ENCODE measurements around the gene STX12. TPM values are rescaled to one million over a fixed set of nuclear protein-coding genes. Genes with fewer than 3 reads are reported as not detected.
"Not testable (repeated sequence)": the region's sequence is repeated elsewhere in the genome, so short reads cannot be mapped to it uniquely, and the experiment has no call there.

Gene STX12
- total RNA-seq, 1 experiment from 2014 or later, result 19.6 TPM

GRCh38 chr1:27849951-27850350 lies 76.9 kb downstream of the STX12 start:
- H3K4me3 ChIP-seq (ENCODE audit: low read depth, low read length), result no peak overlapping the region
- POLR2A ChIA-PET, result no interaction called here
- Mint-ChIP-seq H3K9me3 (ENCODE audit: unreplicated experiment) (no peaks in the 10 kb centered on the region), H3K4me3 (ENCODE audit: unreplicated experiment) (no peak overlapping the region), H3K27me3 (ENCODE audit: insufficient read depth, unreplicated experiment) (no peaks in the 10 kb centered on the region), H3K4me1 (ENCODE audit: low read depth, unreplicated experiment) (no peaks in the 10 kb centered on the region), H3K27ac (ENCODE audit: unreplicated experiment) (no peak overlapping the region), H3K36me3 (ENCODE audit: insufficient read depth, unreplicated experiment) (peaks cover 62% of the 10 kb centered on the region)
- no peak for TF ChIP-seq CTCF (IDR thresholded peaks at IDR 0.05; ENCODE audit: insufficient read depth in 1 of 2, low read depth in 1 of 2, low read length in 1 of 2, severe bottlenecking in 1 of 2, unreplicated experiment in 1 of 2)
- CTCF ChIA-PET, result no interaction called here
- H3K4me1 ChIP-seq, result no peaks in the 10 kb centered on the region
- intact Hi-C loops (cut with micrococcal nuclease; ENCODE audit: unreplicated experiment), result no loop called here
- H3K36me3 ChIP-seq (ENCODE audit: control insufficient read depth, insufficient read depth, low read length), result no peaks in the 10 kb centered on the region
- no peaks in the 10 kb centered on the region for H3K9me3 ChIP-seq
- no peak for DNase-seq
- no peaks in the 10 kb centered on the region for H3K27me3 ChIP-seq (replicated peaks; ENCODE audit: control insufficient read depth, insufficient read depth, low read length)
- no TSS peak for BruUV-seq (replicated peaks)

GRCh38 chr1:27855085-27855484 lies 82.1 kb downstream of the STX12 start:
- H3K9me3 ChIP-seq, result no peaks in the 10 kb centered on the region
- Mint-ChIP-seq H3K27ac (ENCODE audit: unreplicated experiment) (no peak overlapping the region), H3K27me3 (ENCODE audit: insufficient read depth, unreplicated experiment) (no peaks in the 10 kb centered on the region), H3K36me3 (ENCODE audit: insufficient read depth, unreplicated experiment) (peaks cover 19% of the 10 kb centered on the region), H3K4me1 (ENCODE audit: low read depth, unreplicated experiment) (no peaks in the 10 kb centered on the region), H3K4me3 (ENCODE audit: unreplicated experiment) (no peak overlapping the region), H3K9me3 (ENCODE audit: unreplicated experiment) (no peaks in the 10 kb centered on the region)
- ChIA-PET CTCF (no interaction called here), POLR2A (interaction anchor here (0.6 kb wide), 1 partner anchor 38 kb away, joined by 9 read pairs; no protein-coding TSS in a partner anchor)
- no TSS peak for BruUV-seq (replicated peaks)
- H3K36me3 ChIP-seq (ENCODE audit: control insufficient read depth, insufficient read depth, low read length), result no peaks in the 10 kb centered on the region
- intact Hi-C loops (cut with micrococcal nuclease; ENCODE audit: unreplicated experiment), result loop anchor here (5.0 kb wide), 1 partner anchor 107 kb away; no protein-coding TSS in a partner anchor
- no peaks in the 10 kb centered on the region for H3K4me1 ChIP-seq
- no peak for DNase-seq
- no peaks in the 10 kb centered on the region for H3K27me3 ChIP-seq (replicated peaks; ENCODE audit: control insufficient read depth, insufficient read depth, low read length)
- TF ChIP-seq CTCF (IDR thresholded peaks at IDR 0.05; ENCODE audit: insufficient read depth in 1 of 2, low read depth in 1 of 2, low read length in 1 of 2, severe bottlenecking in 1 of 2, unreplicated experiment in 1 of 2), result no peak
- no peak overlapping the region for H3K4me3 ChIP-seq (ENCODE audit: low read depth, low read length)

GRCh38 chr1:27856561-27857343 lies 83.7 kb downstream of the STX12 start:
- H3K4me1 Mint-ChIP-seq (ENCODE audit: low read depth, unreplicated experiment), result no peaks in the 10 kb centered on the region
- BruUV-seq (replicated peaks), result no TSS peak
- no peaks in the 10 kb centered on the region for H3K27me3 ChIP-seq (replicated peaks; ENCODE audit: control insufficient read depth, insufficient read depth, low read length)
- no peaks in the 10 kb centered on the region for H3K27me3 Mint-ChIP-seq (ENCODE audit: insufficient read depth, unreplicated experiment)
- TF ChIP-seq CTCF (IDR thresholded peaks at IDR 0.05; ENCODE audit: insufficient read depth in 1 of 2, low read depth in 1 of 2, low read length in 1 of 2, severe bottlenecking in 1 of 2, unreplicated experiment in 1 of 2), result no peak
- no peaks in the 10 kb centered on the region for H3K9me3 Mint-ChIP-seq (ENCODE audit: unreplicated experiment)
- H3K9me3 ChIP-seq, result no peaks in the 10 kb centered on the region
- no peak for DNase-seq
- H3K4me3 Mint-ChIP-seq (ENCODE audit: unreplicated experiment), result no peak overlapping the region
- ChIA-PET CTCF (no interaction called here), POLR2A (no interaction called here)
- H3K36me3 Mint-ChIP-seq (ENCODE audit: insufficient read depth, unreplicated experiment), result peaks cover 2% of the 10 kb centered on the region
- no peaks in the 10 kb centered on the region for H3K4me1 ChIP-seq
- no peak overlapping the region for H3K4me3 ChIP-seq (ENCODE audit: low read depth, low read length)
- no peak overlapping the region for H3K27ac Mint-ChIP-seq (ENCODE audit: unreplicated experiment)
- no peaks in the 10 kb centered on the region for H3K36me3 ChIP-seq (ENCODE audit: control insufficient read depth, insufficient read depth, low read length)
- intact Hi-C loops (cut with micrococcal nuclease; ENCODE audit: unreplicated experiment), result loop anchor here (5.0 kb wide), 1 partner anchor 106 kb away; no protein-coding TSS in a partner anchor

- not testable (repeated sequence) for BruUV-seq (replicated peaks); H3K36me3 ChIP-seq (ENCODE audit: control insufficient read depth, insufficient read depth, low read length)
Observed at GRCh38 chr1:27857552-27857951, 84.5 kb downstream of the STX12 start.

More at GRCh38 chr1:27857552-27857951, 84.5 kb downstream of the STX12 start:
- H3K27ac Mint-ChIP-seq (ENCODE audit: unreplicated experiment); H3K36me3 Mint-ChIP-seq (ENCODE audit: insufficient read depth, unreplicated experiment); H3K4me3 ChIP-seq (ENCODE audit: low read depth, low read length); H3K4me1 ChIP-seq; POLR2A ChIA-PET; DNase-seq; H3K27me3 Mint-ChIP-seq (ENCODE audit: insufficient read depth, unreplicated experiment); H3K9me3 ChIP-seq; H3K4me3 Mint-ChIP-seq (ENCODE audit: unreplicated experiment); H3K27me3 ChIP-seq (replicated peaks; ENCODE audit: control insufficient read depth, insufficient read depth, low read length); H3K9me3 Mint-ChIP-seq (ENCODE audit: unreplicated experiment); H3K4me1 Mint-ChIP-seq (ENCODE audit: low read depth, unreplicated experiment): not testable (repeated sequence)
- CTCF ChIA-PET, result interaction anchor here (0.5 to 1.0 kb wide), 7 partner anchors 15 to 995 kb away, joined by 3 to 10 read pairs (median 3); partner anchors contain the start of genes EYA3 and THEMIS2
- intact Hi-C loops (cut with micrococcal nuclease; ENCODE audit: unreplicated experiment), result loop anchor here (5.0 kb wide), 1 partner anchor 105 kb away; no protein-coding TSS in a partner anchor

Measured in Caco-2 (cell line).